Measurements from ENCODE around the gene ZBTB49. TPM values are rescaled to one million over a fixed set of nuclear protein-coding genes. Genes with fewer than 3 reads are reported as not detected.

The ZBTB49 gene
- total RNA-seq, 1 experiment from 2014 or later: 1.3 TPM

DNA sequence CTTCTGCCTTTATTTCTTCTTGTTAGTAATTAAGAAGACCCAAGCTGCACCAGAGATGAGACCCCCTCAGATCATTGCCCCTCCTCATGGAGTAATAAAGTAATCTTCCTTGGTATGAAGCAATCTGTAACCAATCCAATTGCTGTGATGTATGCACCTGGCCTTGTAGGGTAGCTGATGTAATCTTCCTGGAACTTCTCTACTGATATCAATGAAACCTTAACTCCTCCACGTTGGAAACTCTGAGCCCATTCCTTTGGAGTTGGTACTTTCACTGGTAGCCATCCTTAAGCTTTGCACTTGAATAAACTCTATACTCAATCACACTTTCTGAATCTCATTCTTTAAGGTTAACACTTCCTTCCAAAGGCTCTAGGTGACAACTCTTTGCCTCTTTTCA lies 65.3 kb downstream of the ZBTB49 start:
- DNase-seq (ENCODE audit: extremely low read depth, low read depth): no peak

DNA sequence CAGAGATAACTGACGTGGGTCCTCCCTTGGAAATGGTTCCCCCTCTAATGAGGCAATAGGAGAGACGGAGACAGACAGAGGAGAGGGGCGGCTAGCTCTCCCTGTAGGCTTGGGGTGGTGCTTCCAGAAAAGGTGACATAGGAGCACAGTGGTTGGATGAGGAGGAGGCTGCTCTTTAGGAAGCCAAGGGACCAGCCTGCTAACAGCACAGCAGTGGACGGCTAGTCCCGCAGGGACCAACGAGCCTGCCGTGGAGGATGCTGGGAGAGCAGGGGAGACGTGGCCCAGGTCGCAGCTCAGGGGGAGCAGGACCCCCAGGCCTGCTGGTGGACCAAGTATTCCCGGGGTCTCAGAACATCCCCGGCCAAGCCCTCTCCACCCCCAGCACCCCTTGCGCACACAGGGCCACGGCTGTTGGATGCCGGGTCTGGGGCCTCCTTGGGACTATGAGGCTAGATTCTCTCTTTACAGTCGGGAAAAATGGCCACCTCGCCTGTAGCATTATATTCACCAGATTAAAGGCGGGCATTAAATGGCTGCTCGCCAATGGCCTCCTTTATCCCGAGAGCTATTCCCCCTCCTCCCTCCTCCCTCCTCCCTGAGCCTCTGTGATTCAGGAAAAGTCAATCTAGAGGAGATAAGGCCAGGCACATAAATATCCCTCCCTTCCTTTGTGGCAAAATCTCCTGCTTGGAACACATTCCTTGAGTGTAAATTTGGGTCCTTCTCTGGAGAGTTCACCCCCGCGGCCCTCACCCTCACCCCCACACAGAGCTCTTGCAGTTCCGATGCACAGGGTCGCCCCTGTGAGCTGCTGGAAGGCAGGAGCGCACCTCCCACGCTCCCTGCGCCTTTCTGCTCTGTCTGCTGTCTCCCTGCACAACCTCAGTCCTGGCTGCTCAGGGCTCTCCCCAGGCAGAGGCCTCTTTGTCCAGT lies 66.3 kb downstream of the ZBTB49 start:
- DNase-seq (ENCODE audit: extremely low read depth, low read depth): no peak

DNA sequence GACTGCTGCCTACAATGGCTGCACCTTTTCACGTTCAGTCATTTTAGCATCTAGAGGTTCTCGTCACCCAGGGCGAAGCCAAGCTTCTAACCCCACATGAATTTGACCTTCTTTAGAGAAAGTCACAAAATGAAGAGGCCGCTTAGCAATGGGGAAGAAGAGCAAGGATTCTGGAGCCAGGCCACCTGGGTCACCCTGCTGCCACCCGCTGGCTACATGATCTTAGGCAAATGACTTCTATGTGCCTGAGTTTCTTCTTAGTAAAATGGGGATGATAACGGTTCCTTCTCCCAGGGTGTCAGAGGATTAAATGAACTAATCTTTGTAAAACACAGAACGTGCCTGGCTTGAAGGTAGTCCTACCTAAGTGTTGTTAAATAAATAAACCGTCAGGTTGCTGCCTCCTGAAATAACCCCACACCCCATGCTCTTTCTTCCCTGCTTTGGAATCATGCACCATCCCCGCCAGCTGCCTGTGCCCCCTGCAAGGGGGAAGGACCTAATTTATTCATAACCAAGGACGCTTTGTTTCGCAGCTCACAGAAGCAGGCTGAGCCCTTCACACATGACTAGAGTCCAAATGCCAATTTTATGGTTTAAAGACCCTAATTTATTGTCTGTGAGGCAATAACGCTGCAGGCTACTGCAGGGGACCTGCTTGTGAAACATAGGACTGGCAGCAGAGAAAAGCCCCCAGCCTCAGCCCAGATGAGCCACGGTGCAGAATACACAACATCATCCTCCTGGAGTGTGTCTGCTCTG lies 68.2 kb downstream of the ZBTB49 start:
- no peak for DNase-seq (ENCODE audit: extremely low read depth, low read depth)

DNA sequence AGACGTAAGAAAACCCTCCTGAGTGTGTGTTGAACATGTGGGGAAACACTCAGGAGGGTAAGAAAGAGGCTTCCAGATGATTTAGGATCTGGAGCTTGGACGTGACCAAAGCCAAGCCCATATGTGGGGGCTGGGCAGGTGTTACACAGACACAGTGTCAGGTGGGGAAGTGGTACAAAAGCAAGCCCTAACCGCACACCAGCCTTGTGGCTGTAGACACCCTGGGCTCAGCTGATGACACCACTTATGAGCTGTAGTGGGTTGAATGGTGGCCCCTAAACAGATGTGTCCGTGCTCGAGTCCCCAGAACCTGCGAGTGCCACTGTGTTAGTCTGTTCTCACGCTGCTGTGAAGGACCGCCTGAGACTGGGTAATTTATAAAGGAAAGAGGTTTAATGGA lies 71.8 kb downstream of the ZBTB49 start:
- no peak for DNase-seq (ENCODE audit: extremely low read depth, low read depth)

DNA sequence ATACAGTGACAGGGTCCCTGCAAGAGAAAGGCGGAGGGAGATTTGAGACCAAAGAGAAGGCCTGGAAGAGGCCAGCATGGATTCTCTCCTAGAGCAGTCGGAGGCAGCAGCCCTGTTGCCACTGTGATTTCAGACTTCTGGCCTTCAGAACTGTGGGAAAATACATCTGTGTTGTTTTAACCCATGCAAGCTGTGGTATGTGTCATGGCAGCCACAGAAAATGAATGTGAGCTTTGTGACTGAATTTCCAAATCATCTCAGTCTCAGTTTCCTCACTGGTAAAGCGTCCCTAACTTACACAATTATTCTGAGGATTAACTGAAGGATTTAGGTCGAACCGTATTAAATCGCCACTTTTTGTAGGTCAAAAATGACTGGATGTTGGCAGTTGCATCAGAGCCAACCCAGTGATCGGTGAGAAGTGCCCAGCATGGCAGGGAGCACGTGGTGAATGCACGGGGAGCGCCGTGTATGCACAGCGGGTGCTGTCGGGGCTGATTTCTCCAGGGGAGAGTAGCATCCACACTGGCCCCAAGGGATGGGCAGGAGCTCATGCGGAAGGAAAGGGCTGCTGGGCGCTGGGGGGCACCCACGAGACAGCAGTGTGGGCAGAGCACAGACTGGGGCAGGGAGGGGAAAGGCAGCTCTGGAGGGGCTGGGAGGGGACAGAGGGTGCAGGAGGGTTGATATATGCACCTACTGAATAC lies 73.1 kb downstream of the ZBTB49 start:
- DNase-seq (ENCODE audit: extremely low read depth, low read depth): no peak

DNA sequence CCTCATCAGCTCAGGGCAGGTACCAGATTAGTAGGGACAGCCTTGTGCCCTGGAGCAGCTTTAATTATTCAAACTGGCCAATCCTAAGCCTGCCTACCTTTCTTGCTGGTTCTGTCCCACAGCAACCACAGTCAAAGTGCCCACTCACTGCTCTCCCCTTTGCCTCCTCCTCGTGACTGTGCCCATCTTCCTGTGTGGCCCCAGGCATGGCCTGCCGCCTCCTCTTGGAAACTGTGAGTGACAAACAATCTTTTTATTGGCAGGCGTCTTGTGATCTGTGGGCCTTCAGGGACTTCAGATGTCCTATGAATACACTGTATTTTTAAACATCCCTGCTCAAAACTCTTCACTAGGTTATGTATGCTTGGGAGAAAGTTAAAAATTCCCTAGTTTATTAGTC lies 74.0 kb downstream of the ZBTB49 start:
- no peak for DNase-seq (ENCODE audit: extremely low read depth, low read depth)

DNA sequence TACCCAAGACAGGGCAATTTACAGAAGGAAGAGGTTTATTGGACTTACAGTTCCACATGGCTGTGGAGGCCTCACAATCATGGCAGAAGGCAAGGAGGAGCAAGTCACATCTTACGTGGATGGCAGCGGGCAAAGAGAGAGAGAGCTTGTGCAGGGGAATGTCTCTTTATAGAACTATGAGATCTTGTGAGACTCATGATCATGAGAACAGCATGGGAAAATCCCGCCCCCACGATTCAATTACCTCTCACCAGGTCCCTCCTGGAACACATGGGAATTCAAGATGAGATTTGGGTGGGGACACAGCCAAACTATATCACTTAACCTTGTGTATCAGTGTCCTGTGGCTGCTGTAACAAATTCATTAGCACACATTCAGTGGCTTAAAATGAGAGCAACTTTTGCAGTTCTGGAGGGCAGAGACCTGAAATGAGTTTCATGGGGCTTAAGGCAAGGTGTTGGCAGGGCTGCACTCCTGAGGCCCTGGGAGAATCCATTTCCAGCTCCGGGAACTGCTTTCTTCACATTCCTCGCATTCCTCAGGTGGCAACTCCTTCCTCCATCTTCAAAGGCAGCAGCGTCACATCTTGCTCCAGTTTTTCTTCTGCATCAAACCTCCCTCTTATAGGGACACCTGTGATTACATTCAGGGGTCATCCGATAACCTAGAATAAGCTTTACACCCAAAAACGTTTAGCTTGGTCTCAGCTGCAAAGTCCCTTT lies 74.6 kb downstream of the ZBTB49 start:
- DNase-seq (ENCODE audit: extremely low read depth, low read depth): no peak

DNA sequence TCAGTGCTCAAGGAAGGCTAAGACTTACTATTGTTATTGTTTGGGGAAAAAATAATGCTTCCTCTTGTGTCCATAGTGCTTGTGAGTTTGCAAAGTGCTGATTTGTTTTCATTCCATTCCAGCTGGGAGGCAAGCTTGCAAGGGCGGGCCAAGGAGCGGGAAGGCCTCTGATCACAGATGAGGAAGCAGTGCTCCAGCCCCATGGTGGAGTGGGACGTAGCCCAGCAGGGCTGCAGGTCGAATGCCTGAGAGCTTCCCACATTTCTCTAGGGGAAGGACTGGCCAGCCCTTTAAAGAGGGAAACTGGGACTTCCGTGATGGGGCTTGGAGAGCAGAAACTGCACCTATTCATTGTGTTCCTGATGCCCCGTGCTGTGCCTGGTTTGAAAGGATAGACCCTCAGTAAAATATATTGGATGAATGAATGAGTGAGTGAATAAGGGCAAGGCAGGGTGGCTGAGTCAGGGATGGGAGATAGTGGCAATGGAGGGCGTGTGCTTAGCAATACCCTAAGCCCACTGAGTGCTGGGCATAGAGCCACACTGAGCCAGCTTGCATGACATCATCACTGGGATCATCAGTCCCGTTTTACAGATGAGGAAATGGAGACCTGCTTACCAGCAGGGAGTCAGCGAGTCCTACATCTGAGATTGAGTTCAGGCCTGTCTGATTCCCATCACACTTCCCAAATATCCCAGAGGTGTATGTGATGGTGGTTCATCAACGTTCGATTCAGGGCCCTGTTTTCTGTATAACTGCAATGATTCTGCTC lies 78.9 kb downstream of the ZBTB49 start:
- no peak for DNase-seq (ENCODE audit: extremely low read depth, low read depth)

Other genes starting within 250 kb of the ZBTB49 start
- not detected in 2 replicates for gene OTOP1, start 63.3 kb upstream of the ZBTB49 start, total RNA-seq (2014; rRNA removed; shearing (Covaris generic))
- 12.5 and 12.8 TPM in 2 replicates for gene TMEM128, start 42.0 kb upstream of the ZBTB49 start, total RNA-seq (2014; rRNA removed; shearing (Covaris generic))
- gene LYAR, start 97 bp upstream of the ZBTB49 start, total RNA-seq (2014; rRNA removed; shearing (Covaris generic)): 32.8 and 34.2 TPM in 2 replicates
- 0.20 TPM in 1 of 2 replicates, not detected in the other for gene NSG1, start 96.9 kb downstream of the ZBTB49 start, total RNA-seq (2014; rRNA removed; shearing (Covaris generic))